ENCODE measurements around the gene CASZ1. TPM values are rescaled to one million over a fixed set of nuclear protein-coding genes. Genes with fewer than 3 reads are reported as not detected.

CASZ1 gene
- total and polyA plus RNA-seq, 2 experiments from 2014 or later, result 3.6 to 6.9 TPM

GRCh38 chr1:10760566-10761502 lies 35.6 kb downstream of the CASZ1 start:
- peak overlapping the region; percentile 40 for H3K4me2 ChIP-seq
- H3K27me3 ChIP-seq, result no peaks in the 10 kb centered on the region
- WGBS (ENCODE audit: low lambda C conversion rate, missing lambda C conversion rate), result 90% methylated on average over 17 of the region's 17 CpGs
- peaks cover 31% of the 10 kb centered on the region for H3K4me1 ChIP-seq (ENCODE audit: insufficient read depth)
- H3K79me2 ChIP-seq, result no peaks in the 10 kb centered on the region
- H3K9me3 ChIP-seq (ENCODE audit: low read depth), result no peaks in the 10 kb centered on the region
- no peak overlapping the region for H3K4me3 ChIP-seq
- no peaks in the 10 kb centered on the region for H4K20me1 ChIP-seq (ENCODE audit: insufficient read depth, poor library complexity, severe bottlenecking)
- no peaks in the 10 kb centered on the region for H3K36me3 ChIP-seq (replicated peaks; ENCODE audit: insufficient read depth, low read depth)
- no peak for DNase-seq (ENCODE audit: low spot score)
- TF ChIP-seq CTCF (IDR thresholded peaks at IDR 0.05; ENCODE audit: poor library complexity) (no peak), EZH2phosphoT487 (IDR thresholded peaks at IDR 0.05; ENCODE audit: low read depth, severe bottlenecking, unreplicated experiment) (no peak), EZH2 (IDR thresholded peaks at IDR 0.05; ENCODE audit: borderline replicate concordance) (no peak)
- no peaks in the 10 kb centered on the region for H3K9me2 ChIP-seq (replicated peaks; ENCODE audit: insufficient read depth)
- no peak overlapping the region for H2AFZ ChIP-seq
- H3K27ac ChIP-seq, result peak overlapping the region; percentile 88

GRCh38 chr1:10759413-10760200 lies 36.8 kb downstream of the CASZ1 start:
- no peak overlapping the region for H2AFZ ChIP-seq
- no peaks in the 10 kb centered on the region for H3K36me3 ChIP-seq (replicated peaks; ENCODE audit: insufficient read depth, low read depth)
- no peaks in the 10 kb centered on the region for H3K9me3 ChIP-seq (ENCODE audit: low read depth)
- H3K79me2 ChIP-seq, result no peaks in the 10 kb centered on the region
- TF ChIP-seq EZH2 (IDR thresholded peaks at IDR 0.05; ENCODE audit: borderline replicate concordance) (no peak), CTCF (IDR thresholded peaks at IDR 0.05; ENCODE audit: poor library complexity) (no peak), EZH2phosphoT487 (IDR thresholded peaks at IDR 0.05; ENCODE audit: low read depth, severe bottlenecking, unreplicated experiment) (no peak)
- no peaks in the 10 kb centered on the region for H4K20me1 ChIP-seq (ENCODE audit: insufficient read depth, poor library complexity, severe bottlenecking)
- H3K4me3 ChIP-seq, result no peak overlapping the region
- peaks cover 26% of the 10 kb centered on the region for H3K4me1 ChIP-seq (ENCODE audit: insufficient read depth)
- peak overlapping the region; percentile 88 for H3K27ac ChIP-seq
- no peaks in the 10 kb centered on the region for H3K27me3 ChIP-seq
- 60% methylated on average over 12 of the region's 15 CpGs for WGBS (ENCODE audit: low lambda C conversion rate, missing lambda C conversion rate)
- no peaks in the 10 kb centered on the region for H3K9me2 ChIP-seq (replicated peaks; ENCODE audit: insufficient read depth)
- peak; percentile 80 for DNase-seq (ENCODE audit: low spot score)
- peak overlapping the region; percentile 62 for H3K4me2 ChIP-seq

- Histone ChIP-seq H3K27ac (no peak overlapping the region), H3K9me3 (ENCODE audit: low read depth) (no peaks in the 10 kb centered on the region), H3K4me3 (no peak overlapping the region), H3K27me3 (no peaks in the 10 kb centered on the region), H3K9me2 (replicated peaks; ENCODE audit: insufficient read depth) (no peaks in the 10 kb centered on the region), H3K36me3 (replicated peaks; ENCODE audit: insufficient read depth, low read depth) (no peaks in the 10 kb centered on the region), H3K4me2 (no peak overlapping the region), H3K4me1 (ENCODE audit: insufficient read depth) (peaks cover 22% of the 10 kb centered on the region), H4K20me1 (ENCODE audit: insufficient read depth, poor library complexity, severe bottlenecking) (no peaks in the 10 kb centered on the region), H3K79me2 (no peaks in the 10 kb centered on the region), H2AFZ (no peak overlapping the region)
- TF ChIP-seq EZH2 (IDR thresholded peaks at IDR 0.05; ENCODE audit: borderline replicate concordance) (no peak), EZH2phosphoT487 (IDR thresholded peaks at IDR 0.05; ENCODE audit: low read depth, severe bottlenecking, unreplicated experiment) (no peak), CTCF (IDR thresholded peaks at IDR 0.05; ENCODE audit: poor library complexity) (no peak)
- DNase-seq (ENCODE audit: low spot score), result no peak
- 82% methylated on average over 10 of the region's 10 CpGs for whole genome bisulfite sequencing (ENCODE audit: low lambda C conversion rate, missing lambda C conversion rate)
Measured at GRCh38 chr1:10756842-10757241, 39.6 kb downstream of the CASZ1 start.

All from hepatocyte (in vitro differentiated cells).